Suprapubic skin (tissue), 4 donors: ENCODE data around the gene CSPG4. TPM values are rescaled to one million over a fixed set of nuclear protein-coding genes. Genes with fewer than 3 reads are reported as not detected.
A peak's percentile ranks its signal among the peaks of the same experiment; 100 is the strongest.
"Not testable (repeated sequence)": the region's sequence is repeated elsewhere in the genome, so short reads cannot be mapped to it uniquely, and the experiment has no call there.

Source experiments
- DNase-seq, 2 donors: peaks; one replicate each; pipeline ENCODE4 v3.0.0-alpha.2; 2019; ENCODE audit warnings: low spot score in 2 of 2
- H3K27ac ChIP-seq: fragments of 200-600 bp; sonication (generic); one replicate; pipeline ENCODE4 v1.5.1; 2019
- H3K27me3 ChIP-seq: fragments of 200-600 bp; sonication (generic); one replicate; pipeline ENCODE4 v1.5.1; 2019
- H3K36me3 ChIP-seq: fragments of 200-600 bp; sonication (generic); one replicate; pipeline ENCODE4 v1.5.1; 2019
- H3K4me1 ChIP-seq: fragments of 200-600 bp; sonication (generic); one replicate; pipeline ENCODE4 v1.5.1; 2019
- H3K4me3 ChIP-seq: fragments of 200-600 bp; sonication (generic); one replicate; pipeline ENCODE4 v1.5.1; 2019; ENCODE audit warnings: mild to moderate bottlenecking
- H3K9me3 ChIP-seq: fragments of 200-600 bp; sonication (generic); one replicate; pipeline ENCODE4 v1.5.1; 2019
- CTCF ChIP-seq, 2 donors: fragments of 200-600 bp in 1 of 2; fragments of 450-650 bp in 1 of 2; sonication (generic) in 1 of 2; IDR thresholded peaks; one replicate each; pipeline ENCODE4 v1.5.1; 2016 to 2019; ENCODE audit warnings: antibody characterized with exemption in 2 of 2, mild to moderate bottlenecking in 1 of 2, moderate library complexity in 1 of 2
- EP300 ChIP-seq: sonication (generic); formaldehyde crosslinking; IDR thresholded peaks from one replicate; pipeline ENCODE4 v1.6.1; 2017; ENCODE audit warnings: antibody characterized with exemption
- POLR2A ChIP-seq, 2 donors: fragments of 450-650 bp; IDR thresholded peaks; one replicate each; pipeline ENCODE4 v1.6.1; 2017; ENCODE audit warnings: antibody characterized with exemption in 2 of 2, mild to moderate bottlenecking in 2 of 2, moderate library complexity in 2 of 2
- POLR2AphosphoS5 ChIP-seq, 3 donors: sonication (generic); formaldehyde crosslinking; IDR thresholded peaks; one replicate each; pipeline ENCODE4 v1.6.1; 2017; ENCODE audit warnings: antibody characterized with exemption in 3 of 3
- WGBS: methylation state at CpG from one replicate; pipeline ENCODE4 v1.1.5; 2018; 5-methylcytosine and 5-hydroxymethylcytosine counted together
- total RNA-seq, 4 donors: library from RNA; depleted of rRNA; stranded (reverse); fragments of >200 nt; gene quantifications; one replicate each; pipeline ENCODE4 v1.1.0, GENCODE V29; 2016

CSPG4 gene
- total RNA-seq, 4 donors from 2014 or later = 12.8 to 19.7 (median 14.0) TPM

- WGBS = 95% methylated on average over 10 of the region's 14 CpGs
- TF ChIP-seq CTCF (IDR thresholded peaks at IDR 0.05) = no peak
- no peak for TF ChIP-seq POLR2A (IDR thresholded peaks at IDR 0.05)
- no peak for TF ChIP-seq POLR2AphosphoS5 (IDR thresholded peaks at IDR 0.05)
- no peak for TF ChIP-seq EP300
- Histone ChIP-seq H3K4me1 (peaks cover 46% of the 10 kb centered on the region), H3K36me3 (no peaks in the 10 kb centered on the region), H3K27ac (no peak overlapping the region), H3K9me3 (no peaks in the 10 kb centered on the region), H3K27me3 (no peaks in the 10 kb centered on the region), H3K4me3 (no peak overlapping the region)
- peak in 1 of 2 donors; percentile 60 for DNase-seq
Observed at GRCh38 chr15:75733761-75734651, 21.4 kb upstream of the CSPG4 start.

GRCh38 chr15:75732809-75733451, 20.3 kb upstream of the CSPG4 start:
- TF ChIP-seq POLR2A (IDR thresholded peaks at IDR 0.05) (no peak), CTCF (IDR thresholded peaks at IDR 0.05) (peak; percentile 67 to 92)
- no peak overlapping the region for H3K27ac ChIP-seq
- peaks cover 42% of the 10 kb centered on the region for H3K4me1 ChIP-seq
- no peaks in the 10 kb centered on the region for H3K36me3 ChIP-seq
- no peaks in the 10 kb centered on the region for H3K9me3 ChIP-seq
- no peaks in the 10 kb centered on the region for H3K27me3 ChIP-seq
- H3K4me3 ChIP-seq = no peak overlapping the region
- WGBS = 30% methylated on average over 12 of the region's 12 CpGs
- peak in 1 of 2 donors; percentile 83 for DNase-seq

GRCh38 chr15:75732177-75732808, 19.6 kb upstream of the CSPG4 start:
- H3K27ac ChIP-seq = no peak overlapping the region
- H3K36me3 ChIP-seq = no peaks in the 10 kb centered on the region
- H3K27me3 ChIP-seq = no peaks in the 10 kb centered on the region
- TF ChIP-seq POLR2AphosphoS5 (IDR thresholded peaks at IDR 0.05) = no peak
- TF ChIP-seq POLR2A (IDR thresholded peaks at IDR 0.05) = no peak
- TF ChIP-seq EP300 = no peak
- no peak for TF ChIP-seq CTCF (IDR thresholded peaks at IDR 0.05)
- DNase-seq = peak in 1 of 2 donors; percentile 65
- peaks cover 42% of the 10 kb centered on the region for H3K4me1 ChIP-seq
- H3K4me3 ChIP-seq = no peak overlapping the region
- H3K9me3 ChIP-seq = no peaks in the 10 kb centered on the region
- 63% methylated on average over 11 of the region's 16 CpGs for WGBS

GRCh38 chr15:75731248-75732151, 18.9 kb upstream of the CSPG4 start:
- Histone ChIP-seq H3K4me3 (no peak overlapping the region), H3K9me3 (no peaks in the 10 kb centered on the region), H3K4me1 (peaks cover 46% of the 10 kb centered on the region), H3K27ac (no peak overlapping the region), H3K27me3 (no peaks in the 10 kb centered on the region), H3K36me3 (no peaks in the 10 kb centered on the region)
- DNase-seq = peak in 1 of 2 donors; percentile 70
- TF ChIP-seq EP300 = no peak
- WGBS = 48% methylated on average over 22 of the region's 28 CpGs

GRCh38 chr15:75730376-75731247, 18.0 kb upstream of the CSPG4 start:
- H3K27ac ChIP-seq, H3K9me3 ChIP-seq, H3K36me3 ChIP-seq, H3K27me3 ChIP-seq, H3K4me3 ChIP-seq: not testable (repeated sequence)
- 97% methylated on average over 9 of the region's 17 CpGs for WGBS
- peak in 1 of 2 donors; percentile 59 for DNase-seq
- H3K4me1 ChIP-seq = peaks cover 46% of the 10 kb centered on the region
